Mucosa of gallbladder (tissue), 1 donor: ENCODE results near the gene CROCC2. TPM values are rescaled to one million over a fixed set of nuclear protein-coding genes. Genes with fewer than 3 reads are reported as not detected.
A peak's percentile ranks its signal among the peaks of the same experiment; 100 is the strongest.

Experiments
- DNase-seq: peaks from one replicate; pipeline ENCODE4 v3.0.0-alpha.2; 2020; ENCODE audit warnings: low spot score
- total RNA-seq: library from RNA; stranded (reverse); gene quantifications from one replicate; pipeline ENCODE4 v1.2.1, GENCODE V29; 2021
- donor health status: DM: no; HTN: no; CAD: no.

CROCC2 gene
- total RNA-seq, 1 donor from 2014 or later = 0.09 TPM

- peak; percentile 9 for DNase-seq
These were observed 105.8 kb downstream of the CROCC2 start for GRCh38 chr2:241011751-241012510.

- DNase-seq = no peak
These were observed 108.1 kb downstream of the CROCC2 start for GRCh38 chr2:241014224-241014623.

- DNase-seq = no peak
These were observed 108.6 kb downstream of the CROCC2 start for GRCh38 chr2:241014764-241015163.

DNA sequence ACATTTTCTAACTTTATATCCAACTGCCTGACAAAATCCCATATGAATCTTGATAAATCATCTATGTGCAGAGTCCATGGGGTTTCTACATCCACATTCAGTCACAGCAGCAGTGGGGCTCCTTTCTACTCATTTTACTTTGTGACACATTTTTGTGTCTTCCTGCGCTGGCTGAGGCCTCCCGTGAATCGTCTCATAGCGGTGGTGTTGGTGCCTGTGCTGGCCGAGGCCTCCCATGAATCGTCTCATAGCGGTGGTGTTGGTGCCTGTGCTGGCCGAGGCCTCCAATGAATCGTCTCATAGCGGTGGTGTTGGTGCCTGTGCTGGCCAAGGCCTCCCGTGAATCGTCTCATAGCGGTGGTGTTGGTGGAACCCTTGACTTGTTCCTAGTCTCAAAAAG lies 109.3 kb downstream of the CROCC2 start:
- DNase-seq = peak; percentile 7

- DNase-seq = peak; percentile 7
These were observed 111.2 kb downstream of the CROCC2 start for GRCh38 chr2:241017228-241017940.

DNA sequence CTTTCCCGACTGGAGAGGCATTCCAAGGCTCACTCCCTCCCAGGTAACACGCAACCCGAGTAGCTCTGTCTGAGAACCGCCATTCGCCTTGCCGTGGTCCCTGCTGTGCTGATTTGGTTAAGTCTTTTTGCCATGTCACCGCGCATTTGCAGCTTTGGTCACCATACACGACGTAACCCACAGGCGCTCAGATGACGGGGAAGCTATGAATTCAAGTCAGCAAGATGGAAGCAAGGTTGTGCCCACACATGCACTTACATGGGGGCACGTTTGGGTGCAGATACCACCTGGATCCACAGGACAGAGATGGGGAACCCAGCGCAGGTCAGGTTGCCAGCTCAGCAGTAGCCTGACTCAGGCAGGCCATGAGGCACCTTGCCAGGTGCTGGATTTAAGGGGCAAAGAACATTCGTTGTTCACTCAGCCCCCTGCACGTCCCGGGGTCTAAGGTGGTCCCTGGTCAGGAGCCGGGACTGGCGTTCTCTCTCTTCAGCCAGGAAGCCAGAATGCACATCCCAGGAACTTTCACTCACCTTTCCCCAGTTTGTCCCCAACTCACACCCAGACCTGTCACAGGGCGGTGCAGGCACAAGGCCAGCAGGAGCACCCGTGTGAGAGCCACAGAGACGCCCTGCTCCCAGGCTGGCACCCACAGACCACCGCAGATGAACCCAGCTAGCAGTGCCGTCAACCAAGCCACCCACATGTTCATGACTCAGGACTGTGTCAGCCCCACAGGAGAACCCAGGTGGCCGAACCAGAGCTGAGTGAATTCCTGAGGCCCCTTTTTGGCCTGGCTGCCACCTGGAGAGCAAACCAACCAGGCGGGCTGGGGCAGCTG lies 112.1 kb downstream of the CROCC2 start:
- DNase-seq = peak; percentile 5

DNA sequence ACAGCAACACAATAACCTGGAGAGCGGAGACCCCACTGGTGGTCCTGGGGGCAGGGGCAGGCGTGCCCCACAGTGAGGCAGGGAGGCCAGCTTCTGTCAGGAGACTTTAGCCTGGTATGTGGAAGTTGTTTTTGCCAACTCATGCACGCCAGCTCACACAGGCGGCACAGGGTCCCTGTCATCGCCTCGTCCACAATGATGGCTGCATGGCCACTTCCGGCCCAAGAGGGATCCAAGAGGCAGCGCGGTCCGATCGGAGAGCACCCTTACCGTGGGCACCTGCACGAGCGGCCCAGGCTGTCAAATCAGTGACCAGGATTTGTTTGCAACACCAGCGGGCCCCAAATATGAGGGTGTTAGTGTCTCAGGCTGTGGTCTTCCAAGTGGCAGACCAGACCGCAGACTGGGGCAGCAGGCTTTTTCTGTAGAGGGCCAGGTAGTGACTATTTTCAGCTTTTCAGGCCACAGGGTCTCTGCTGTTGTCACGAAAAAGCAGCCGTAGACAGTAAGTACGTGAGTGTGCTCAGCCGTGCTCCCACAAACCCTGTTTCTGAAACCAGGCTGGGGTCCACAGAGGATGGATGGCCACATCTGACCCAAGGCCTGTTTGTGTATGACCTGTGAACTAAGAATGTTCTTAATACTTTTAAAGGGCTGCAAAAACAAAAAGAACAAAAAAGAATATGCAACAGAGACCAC lies 113.5 kb downstream of the CROCC2 start:
- peak; percentile 6 for DNase-seq

GRCh38 chr2:241020201-241020600 lies 114.1 kb downstream of the CROCC2 start:
- DNase-seq = peak; percentile 5

DNA sequence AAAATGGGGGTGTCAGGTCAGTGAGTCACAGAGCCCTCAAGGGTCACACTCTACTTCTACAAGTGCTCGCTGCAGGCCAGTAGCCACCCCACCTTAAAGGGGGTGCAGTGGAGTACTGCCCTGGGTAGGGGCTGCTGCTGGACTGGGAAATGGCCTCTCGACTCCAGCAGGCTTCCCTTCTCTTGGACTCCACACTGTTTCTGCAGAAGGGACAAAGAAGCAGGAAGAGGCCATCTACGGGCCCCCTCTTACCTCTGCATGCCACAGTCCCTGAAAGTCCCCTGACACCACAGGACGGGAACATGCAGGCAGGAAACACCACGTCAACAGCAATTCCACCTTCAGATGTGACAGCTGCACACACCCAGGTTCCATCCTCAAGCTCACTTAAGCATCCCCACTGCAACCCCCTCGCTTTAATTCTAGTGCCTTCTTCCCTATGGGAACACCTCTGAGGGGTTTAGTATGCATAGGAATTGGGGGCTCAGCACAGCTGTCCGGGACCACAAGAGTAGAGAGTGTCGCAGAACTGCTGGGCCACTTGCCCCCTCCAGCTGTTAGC lies 114.6 kb downstream of the CROCC2 start:
- DNase-seq = no peak

GRCh38 chr2:241025639-241026038 lies 119.5 kb downstream of the CROCC2 start:
- no peak for DNase-seq

- no peak for DNase-seq
These were observed 123.6 kb downstream of the CROCC2 start for GRCh38 chr2:241029599-241030332.

GRCh38 chr2:241030333-241030680 lies 124.2 kb downstream of the CROCC2 start:
- no peak for DNase-seq

GRCh38 chr2:241030883-241031282 lies 124.7 kb downstream of the CROCC2 start:
- DNase-seq = no peak

DNA sequence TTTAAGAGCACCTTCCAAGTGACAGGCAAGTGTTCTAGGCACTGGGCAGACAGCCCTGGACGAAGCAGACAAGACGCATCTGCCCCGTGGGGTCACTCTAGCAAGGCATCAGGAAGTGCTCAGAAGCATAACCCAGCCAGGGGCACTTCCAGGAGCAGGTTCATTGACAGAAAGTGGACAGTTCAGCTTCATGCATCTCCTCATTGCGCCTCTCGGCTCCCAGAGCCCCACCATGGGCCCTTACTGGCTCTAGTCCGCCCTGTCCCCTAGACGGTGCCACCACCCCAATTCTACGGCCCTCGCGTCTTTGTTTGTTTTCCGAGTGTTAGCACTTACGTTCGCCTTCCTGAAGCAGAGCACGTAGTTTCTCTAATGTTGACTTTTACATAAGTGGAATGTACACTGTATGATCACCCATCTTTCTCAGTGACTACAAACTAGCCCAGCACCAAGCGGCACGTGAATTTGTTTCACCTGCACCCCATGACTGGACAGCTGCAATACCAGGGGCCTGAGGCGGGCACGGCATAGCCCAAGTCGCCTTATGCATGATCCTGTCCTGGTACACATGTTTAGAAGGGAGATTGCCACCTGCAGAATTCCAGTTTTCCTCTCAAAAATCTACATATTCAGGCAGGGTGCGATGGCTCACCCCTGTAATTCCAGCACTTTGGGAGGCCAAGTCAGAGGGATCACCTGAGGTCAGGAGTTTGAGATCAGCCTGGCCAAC lies 125.5 kb downstream of the CROCC2 start:
- no peak for DNase-seq

DNA sequence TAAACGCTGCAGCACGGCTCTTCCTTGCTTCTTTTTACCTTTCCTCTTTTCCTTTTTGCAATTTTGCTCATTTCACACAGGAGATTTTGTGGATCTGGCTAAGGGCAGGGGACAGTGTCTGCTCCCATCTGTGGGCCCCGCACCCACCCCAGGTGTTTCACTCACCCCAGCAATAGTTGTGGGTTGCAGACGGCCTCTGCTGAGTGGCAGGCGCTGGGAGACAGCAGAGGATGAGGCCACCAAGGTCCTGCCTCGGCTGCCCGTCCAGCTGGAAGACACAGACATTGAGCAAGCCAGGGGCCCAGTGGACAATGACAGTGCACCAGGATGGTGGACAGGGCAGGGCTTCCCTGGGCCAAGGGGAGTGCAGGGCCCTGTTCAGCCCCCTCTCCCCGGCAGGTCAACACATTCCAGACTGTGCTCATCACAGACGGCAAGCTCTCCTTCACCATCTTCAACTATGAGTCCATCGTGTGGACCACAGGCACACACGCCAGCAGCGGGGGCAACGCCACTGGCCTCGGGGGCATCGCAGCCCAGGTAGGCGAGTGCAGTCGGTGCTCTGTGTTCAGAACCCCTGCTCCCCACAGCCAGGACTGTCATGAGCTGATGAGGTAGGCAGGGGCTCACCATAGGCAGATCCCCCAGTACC lies 127.3 kb downstream of the CROCC2 start:
- DNase-seq = no peak

DNA sequence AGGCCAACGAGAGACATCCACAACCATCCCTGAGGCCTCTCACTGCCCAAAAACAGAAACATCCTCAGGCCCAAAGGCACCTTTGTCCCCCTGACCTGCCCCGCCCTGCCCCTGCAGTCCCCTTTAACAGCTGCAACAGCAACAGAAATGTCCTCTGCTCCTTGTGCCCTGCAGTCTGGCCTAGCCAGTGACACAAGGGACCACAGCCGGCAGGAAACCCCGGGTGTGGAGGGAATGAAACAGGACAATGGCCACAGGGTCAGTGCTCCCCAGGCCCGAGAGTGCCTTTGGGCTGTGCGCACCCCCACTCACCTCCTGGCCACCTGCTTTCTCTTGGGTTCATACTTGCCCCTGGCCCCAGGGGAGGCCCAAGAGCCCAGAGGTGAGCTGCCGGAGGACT lies 127.9 kb downstream of the CROCC2 start:
- DNase-seq = no peak

DNA sequence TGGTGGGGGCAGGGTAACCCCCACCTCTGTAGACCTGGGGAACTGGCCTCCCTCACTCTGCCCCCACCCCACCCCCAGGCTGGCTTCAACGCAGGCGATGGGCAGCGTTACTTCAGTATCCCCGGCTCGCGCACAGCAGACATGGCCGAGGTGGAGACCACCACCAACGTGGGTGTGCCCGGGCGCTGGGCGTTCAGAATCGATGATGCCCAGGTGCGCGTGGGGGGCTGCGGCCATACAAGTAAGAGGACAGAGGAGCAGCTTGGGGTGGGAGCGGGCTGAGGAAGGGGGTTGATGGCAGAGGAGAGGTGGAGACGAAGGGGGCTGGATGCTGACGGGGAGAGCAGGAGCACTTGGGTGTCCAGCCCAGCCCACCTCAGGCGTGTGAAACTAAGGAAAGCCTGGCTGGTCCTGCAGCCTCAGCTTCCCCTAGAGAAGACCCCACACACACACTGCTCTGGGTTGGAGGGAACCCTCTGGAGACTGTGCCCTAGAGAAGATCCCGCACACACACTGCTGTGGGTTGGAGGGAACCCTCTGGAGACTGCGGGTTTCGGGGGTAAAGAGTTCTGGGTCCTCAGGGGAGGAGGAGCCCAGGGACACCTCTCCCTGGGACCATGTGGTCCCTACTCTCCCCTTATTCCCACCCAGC lies 128.5 kb downstream of the CROCC2 start:
- no peak for DNase-seq

GRCh38 chr2:241035142-241035817 lies 129.1 kb downstream of the CROCC2 start:
- DNase-seq = no peak
